ENCODE measurements around the gene RAB3C. TPM values are rescaled to one million over a fixed set of nuclear protein-coding genes. Genes with fewer than 3 reads are reported as not detected.
"Not testable (repeated sequence)": the region's sequence is repeated elsewhere in the genome, so short reads cannot be mapped to it uniquely, and the experiment has no call there.

The RAB3C gene
- total and polyA plus RNA-seq, 2 donors = 0.19 to 0.66 TPM

GRCh38 chr5:58677650-58678049 is 94.8 kb downstream of the RAB3C start:
- WGBS = 92% methylated on average over 2 of the region's 2 CpGs

GRCh38 chr5:58680503-58680902 is 97.6 kb downstream of the RAB3C start:
- no peaks in the 10 kb centered on the region for H3K9me3 ChIP-seq (ENCODE audit: control insufficient read depth in 2 of 2, insufficient read depth in 1 of 2, low read length in 1 of 2)
- DNase-seq (ENCODE audit: low read depth in 6 of 9, low spot score in 9 of 9) = no peak
- H3K4me3 ChIP-seq (ENCODE audit: low read length in 2 of 2) = no peak overlapping the region
- 95% methylated on average over 2 of the region's 2 CpGs for WGBS
- no peaks in the 10 kb centered on the region for H3K4me1 ChIP-seq (ENCODE audit: control insufficient read depth in 2 of 2, insufficient read depth in 2 of 2, low read length in 2 of 2)
- H3K27ac ChIP-seq (ENCODE audit: low read depth in 1 of 2, low read length in 1 of 2) = no peak overlapping the region
- H3K27me3 ChIP-seq (ENCODE audit: control insufficient read depth in 2 of 2, insufficient read depth in 1 of 2, low read length in 1 of 2) = no peaks in the 10 kb centered on the region
- no peaks in the 10 kb centered on the region for H3K36me3 ChIP-seq (ENCODE audit: control insufficient read depth in 2 of 2, insufficient read depth in 2 of 2, low read length in 1 of 2)

More at GRCh38 chr5:58677650-58678049, 94.8 kb downstream of the RAB3C start:
- H3K9me3 ChIP-seq (ENCODE audit: control insufficient read depth in 2 of 2, insufficient read depth in 1 of 2, low read length in 1 of 2) = no peaks in the 10 kb centered on the region
- no peak overlapping the region for H3K27ac ChIP-seq (ENCODE audit: low read depth in 1 of 2, low read length in 1 of 2)
- H3K4me3 ChIP-seq (ENCODE audit: low read length in 2 of 2) = no peak overlapping the region
- H3K27me3 ChIP-seq (ENCODE audit: control insufficient read depth in 2 of 2, insufficient read depth in 1 of 2, low read length in 1 of 2) = no peaks in the 10 kb centered on the region
- H3K4me1 ChIP-seq (ENCODE audit: control insufficient read depth in 2 of 2, insufficient read depth in 2 of 2, low read length in 2 of 2) = no peaks in the 10 kb centered on the region
- no peak for DNase-seq (ENCODE audit: low read depth in 6 of 9, low spot score in 9 of 9)
- H3K36me3 ChIP-seq (ENCODE audit: control insufficient read depth in 2 of 2, insufficient read depth in 2 of 2, low read length in 1 of 2) = no peaks in the 10 kb centered on the region

- DNase-seq (ENCODE audit: low read depth in 6 of 9, low spot score in 9 of 9) = no peak
These were observed 99.1 kb downstream of the RAB3C start for GRCh38 chr5:58681943-58682342.

GRCh38 chr5:58683567-58683966 is 100.7 kb downstream of the RAB3C start:
- H3K27ac ChIP-seq (ENCODE audit: low read depth in 1 of 2, low read length in 1 of 2) = no peak overlapping the region
- 98% methylated on average over 2 of the region's 2 CpGs for WGBS
- no peak for DNase-seq (ENCODE audit: low read depth in 6 of 9, low spot score in 9 of 9)

More at GRCh38 chr5:58681943-58682342, 99.1 kb downstream of the RAB3C start:
- H3K9me3 ChIP-seq (ENCODE audit: control insufficient read depth in 2 of 2, insufficient read depth in 1 of 2, low read length in 1 of 2) = no peaks in the 10 kb centered on the region
- no peaks in the 10 kb centered on the region for H3K27me3 ChIP-seq (ENCODE audit: control insufficient read depth in 2 of 2, insufficient read depth in 1 of 2, low read length in 1 of 2)
- H3K36me3 ChIP-seq (ENCODE audit: control insufficient read depth in 2 of 2, insufficient read depth in 2 of 2, low read length in 1 of 2) = no peaks in the 10 kb centered on the region
- no peak overlapping the region for H3K27ac ChIP-seq (ENCODE audit: low read depth in 1 of 2, low read length in 1 of 2)
- H3K4me1 ChIP-seq (ENCODE audit: control insufficient read depth in 2 of 2, insufficient read depth in 2 of 2, low read length in 2 of 2) = no peaks in the 10 kb centered on the region
- no peak overlapping the region for H3K4me3 ChIP-seq (ENCODE audit: low read length in 2 of 2)
- WGBS = 85% methylated on average over 5 of the region's 5 CpGs

GRCh38 chr5:58687079-58687478 is 104.2 kb downstream of the RAB3C start:
- Histone ChIP-seq H3K27ac (ENCODE audit: low read depth in 1 of 2, low read length in 1 of 2) (no peak overlapping the region), H3K4me3 (ENCODE audit: low read length in 2 of 2) (no peak overlapping the region), H3K4me1 (ENCODE audit: control insufficient read depth in 2 of 2, insufficient read depth in 2 of 2, low read length in 2 of 2) (no peaks in the 10 kb centered on the region), H3K27me3 (ENCODE audit: control insufficient read depth in 2 of 2, insufficient read depth in 1 of 2, low read length in 1 of 2) (no peaks in the 10 kb centered on the region), H3K36me3 (ENCODE audit: control insufficient read depth in 2 of 2, insufficient read depth in 2 of 2, low read length in 1 of 2) (no peaks in the 10 kb centered on the region), H3K9me3 (ENCODE audit: control insufficient read depth in 2 of 2, insufficient read depth in 1 of 2, low read length in 1 of 2) (no peaks in the 10 kb centered on the region)
- DNase-seq (ENCODE audit: low read depth in 6 of 9, low spot score in 9 of 9) = no peak
- 87% methylated on average over 2 of the region's 2 CpGs for WGBS

More at GRCh38 chr5:58683567-58683966, 100.7 kb downstream of the RAB3C start:
- Histone ChIP-seq H3K4me1 (ENCODE audit: control insufficient read depth in 2 of 2, insufficient read depth in 2 of 2, low read length in 2 of 2) (no peaks in the 10 kb centered on the region), H3K27me3 (ENCODE audit: control insufficient read depth in 2 of 2, insufficient read depth in 1 of 2, low read length in 1 of 2) (no peaks in the 10 kb centered on the region), H3K36me3 (ENCODE audit: control insufficient read depth in 2 of 2, insufficient read depth in 2 of 2, low read length in 1 of 2) (no peaks in the 10 kb centered on the region), H3K4me3 (ENCODE audit: low read length in 2 of 2) (no peak overlapping the region), H3K9me3 (ENCODE audit: control insufficient read depth in 2 of 2, insufficient read depth in 1 of 2, low read length in 1 of 2) (no peaks in the 10 kb centered on the region)

- Histone ChIP-seq H3K4me3 (ENCODE audit: low read length in 2 of 2) (no peak overlapping the region), H3K27me3 (ENCODE audit: control insufficient read depth in 2 of 2, insufficient read depth in 1 of 2, low read length in 1 of 2) (no peaks in the 10 kb centered on the region), H3K9me3 (ENCODE audit: control insufficient read depth in 2 of 2, insufficient read depth in 1 of 2, low read length in 1 of 2) (no peaks in the 10 kb centered on the region), H3K4me1 (ENCODE audit: control insufficient read depth in 2 of 2, insufficient read depth in 2 of 2, low read length in 2 of 2) (no peaks in the 10 kb centered on the region), H3K36me3 (ENCODE audit: control insufficient read depth in 2 of 2, insufficient read depth in 2 of 2, low read length in 1 of 2) (no peaks in the 10 kb centered on the region), H3K27ac (ENCODE audit: low read depth in 1 of 2, low read length in 1 of 2) (no peak overlapping the region)
- DNase-seq (ENCODE audit: low read depth in 6 of 9, low spot score in 9 of 9) = no peak
These were observed 104.7 kb downstream of the RAB3C start for GRCh38 chr5:58687595-58687994.

- H3K4me1 ChIP-seq (ENCODE audit: control insufficient read depth in 2 of 2, insufficient read depth in 2 of 2, low read length in 2 of 2); H3K36me3 ChIP-seq (ENCODE audit: control insufficient read depth in 2 of 2, insufficient read depth in 2 of 2, low read length in 1 of 2); H3K4me3 ChIP-seq (ENCODE audit: low read length in 2 of 2); H3K27me3 ChIP-seq (ENCODE audit: control insufficient read depth in 2 of 2, insufficient read depth in 1 of 2, low read length in 1 of 2); H3K9me3 ChIP-seq (ENCODE audit: control insufficient read depth in 2 of 2, insufficient read depth in 1 of 2, low read length in 1 of 2); DNase-seq (ENCODE audit: low read depth in 6 of 9, low spot score in 9 of 9); H3K27ac ChIP-seq (ENCODE audit: low read depth in 1 of 2, low read length in 1 of 2): not testable (repeated sequence)
- 84% methylated on average over 5 of the region's 5 CpGs for WGBS
These were observed 116.3 kb downstream of the RAB3C start for GRCh38 chr5:58699088-58699761.

GRCh38 chr5:58699762-58700118 is 116.9 kb downstream of the RAB3C start:
- no peak for DNase-seq (ENCODE audit: low read depth in 6 of 9, low spot score in 9 of 9)
- no peaks in the 10 kb centered on the region for H3K9me3 ChIP-seq (ENCODE audit: control insufficient read depth in 2 of 2, insufficient read depth in 1 of 2, low read length in 1 of 2)
- WGBS = 86% methylated on average over 6 of the region's 6 CpGs
- no peaks in the 10 kb centered on the region for H3K27me3 ChIP-seq (ENCODE audit: control insufficient read depth in 2 of 2, insufficient read depth in 1 of 2, low read length in 1 of 2)
- H3K27ac ChIP-seq (ENCODE audit: low read depth in 1 of 2, low read length in 1 of 2) = no peak overlapping the region
- H3K4me1 ChIP-seq (ENCODE audit: control insufficient read depth in 2 of 2, insufficient read depth in 2 of 2, low read length in 2 of 2) = no peaks in the 10 kb centered on the region
- H3K36me3 ChIP-seq (ENCODE audit: control insufficient read depth in 2 of 2, insufficient read depth in 2 of 2, low read length in 1 of 2) = no peaks in the 10 kb centered on the region
- no peak overlapping the region for H3K4me3 ChIP-seq (ENCODE audit: low read length in 2 of 2)

GRCh38 chr5:58703925-58704555 is 121.2 kb downstream of the RAB3C start:
- no peaks in the 10 kb centered on the region for H3K27me3 ChIP-seq (ENCODE audit: control insufficient read depth in 2 of 2, insufficient read depth in 1 of 2, low read length in 1 of 2)
- WGBS = 82% methylated on average over 3 of the region's 3 CpGs
- H3K4me1 ChIP-seq (ENCODE audit: control insufficient read depth in 2 of 2, insufficient read depth in 2 of 2, low read length in 2 of 2) = no peaks in the 10 kb centered on the region
- no peak overlapping the region for H3K27ac ChIP-seq (ENCODE audit: low read depth in 1 of 2, low read length in 1 of 2)
- H3K4me3 ChIP-seq (ENCODE audit: low read length in 2 of 2) = no peak overlapping the region
- H3K36me3 ChIP-seq (ENCODE audit: control insufficient read depth in 2 of 2, insufficient read depth in 2 of 2, low read length in 1 of 2) = no peaks in the 10 kb centered on the region
- no peak for DNase-seq (ENCODE audit: low read depth in 6 of 9, low spot score in 9 of 9)
- no peaks in the 10 kb centered on the region for H3K9me3 ChIP-seq (ENCODE audit: control insufficient read depth in 2 of 2, insufficient read depth in 1 of 2, low read length in 1 of 2)
